GM19238 (cell line): ENCODE results near the gene BCL11B.

Source experiments
- DNase-seq: peaks from one replicate; pipeline ENCODE4 v3.0.0; 2011; ENCODE audit warnings: low spot score; ENCODE audit not compliant: insufficient read length

BCL11B gene

GRCh38 chr14:99225436-99226203, 46.4 kb downstream of the BCL11B start:
- no peak for DNase-seq

- DNase-seq: no peak
Measured at GRCh38 chr14:99224948-99225347, 47.0 kb downstream of the BCL11B start.

GRCh38 chr14:99224116-99224910, 47.7 kb downstream of the BCL11B start:
- no peak for DNase-seq

GRCh38 chr14:99221445-99221844, 50.6 kb downstream of the BCL11B start:
- DNase-seq: no peak

- DNase-seq: no peak
Measured at GRCh38 chr14:99217066-99217955, 54.7 kb downstream of the BCL11B start.

GRCh38 chr14:99216191-99216590, 55.8 kb downstream of the BCL11B start:
- no peak for DNase-seq

- no peak for DNase-seq
Measured at GRCh38 chr14:99215277-99215676, 56.7 kb downstream of the BCL11B start.

GRCh38 chr14:99214701-99215100, 57.3 kb downstream of the BCL11B start:
- no peak for DNase-seq

- no peak for DNase-seq
Measured at GRCh38 chr14:99213527-99213971, 58.4 kb downstream of the BCL11B start.

GRCh38 chr14:99213101-99213500, 58.9 kb downstream of the BCL11B start:
- DNase-seq: no peak

- DNase-seq: no peak
Measured at GRCh38 chr14:99212646-99213045, 59.4 kb downstream of the BCL11B start.

GRCh38 chr14:99212199-99212598, 59.8 kb downstream of the BCL11B start:
- no peak for DNase-seq

GRCh38 chr14:99211410-99211809, 60.6 kb downstream of the BCL11B start:
- no peak for DNase-seq

- no peak for DNase-seq
Measured at GRCh38 chr14:99210333-99210732, 61.7 kb downstream of the BCL11B start.

- DNase-seq: no peak
Measured at GRCh38 chr14:99209409-99209808, 62.6 kb downstream of the BCL11B start.

GRCh38 chr14:99208318-99208717, 63.7 kb downstream of the BCL11B start:
- DNase-seq: no peak

GRCh38 chr14:99207456-99207855, 64.5 kb downstream of the BCL11B start:
- no peak for DNase-seq

- no peak for DNase-seq
Measured at GRCh38 chr14:99206090-99206489, 65.9 kb downstream of the BCL11B start.

GRCh38 chr14:99205086-99205688, 66.8 kb downstream of the BCL11B start:
- no peak for DNase-seq

- no peak for DNase-seq
Measured at GRCh38 chr14:99203801-99204200, 68.2 kb downstream of the BCL11B start.

GRCh38 chr14:99203080-99203479, 68.9 kb downstream of the BCL11B start:
- DNase-seq: no peak
